Glomerular endothelial cell (primary cell): ENCODE results near the gene CKAP4. TPM values are rescaled to one million over a fixed set of nuclear protein-coding genes. Genes with fewer than 3 reads are reported as not detected.
"Not testable (repeated sequence)": the region's sequence is repeated elsewhere in the genome, so short reads cannot be mapped to it uniquely, and the experiment has no call there.

ENCODE experiments used
- DNase-seq: peaks from one replicate; pipeline ENCODE4 v3.0.0-alpha.2; 2011; ENCODE audit warnings: low read depth, low spot score; ENCODE audit errors: extremely low read depth
- total RNA-seq: library from RNA; depleted of rRNA; stranded (reverse); fragments of >200 nt; gene quantifications from 2 replicates; pipeline ENCODE4 v1.2.3, GENCODE V29; 2015

The CKAP4 gene
- total RNA-seq, result 283 and 321 TPM in 2 replicates

- DNase-seq, result no peak
These were observed at the start of gene CKAP4 for GRCh38 chr12:106247674-106248311. CKAP4 (minus strand) TSS chr12:106248020; CDS start chr12:106247851, 169 bp downstream.

DNA sequence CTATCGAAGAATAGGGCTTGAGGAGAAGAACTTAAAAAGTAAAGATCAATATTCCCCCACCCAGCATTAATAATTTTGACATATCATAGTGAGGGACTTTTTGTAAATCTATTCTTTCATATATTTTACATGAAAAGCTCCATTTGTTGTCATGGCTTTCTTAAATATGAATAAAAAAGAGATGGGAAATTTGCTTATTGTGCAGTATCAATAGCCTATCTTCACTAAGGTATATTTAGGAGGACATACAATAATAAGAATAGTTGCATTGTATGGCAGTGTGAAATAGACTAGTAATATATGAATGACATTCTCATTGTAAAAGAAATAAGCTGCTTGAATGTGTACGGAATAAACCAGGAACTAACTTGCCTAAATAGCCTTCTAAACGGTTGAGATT lies 49.3 kb upstream of the CKAP4 start:
- no peak for DNase-seq

GRCh38 chr12:106296179-106296877 lies 48.5 kb upstream of the CKAP4 start:
- no peak for DNase-seq

GRCh38 chr12:106292339-106292738 lies 44.5 kb upstream of the CKAP4 start:
- no peak for DNase-seq

- DNase-seq, result no peak
These were observed 43.5 kb upstream of the CKAP4 start for GRCh38 chr12:106291342-106291741.

DNA sequence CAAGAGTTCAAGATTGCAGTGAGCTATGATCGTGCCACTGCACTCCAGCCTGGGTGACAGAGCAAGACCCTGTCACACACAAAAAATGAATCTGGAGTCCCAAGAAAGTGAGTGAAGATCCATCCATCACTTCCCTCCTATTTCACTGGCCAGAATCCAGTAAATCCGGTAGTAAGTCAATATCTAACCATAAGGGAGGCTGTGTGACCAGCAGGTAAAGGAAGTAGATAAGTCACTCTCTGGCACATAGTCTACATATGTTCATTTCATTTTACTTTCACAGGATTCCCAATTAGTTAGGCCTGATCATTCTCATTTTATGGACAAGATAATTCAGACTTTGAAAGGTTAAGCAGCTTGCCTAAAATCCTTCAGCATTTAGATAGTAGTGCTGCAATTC lies 42.8 kb upstream of the CKAP4 start:
- DNase-seq, result no peak

- DNase-seq, result no peak
These were observed 41.4 kb upstream of the CKAP4 start for GRCh38 chr12:106289196-106289681.

GRCh38 chr12:106288494-106289195 lies 40.8 kb upstream of the CKAP4 start:
- no peak for DNase-seq

DNA sequence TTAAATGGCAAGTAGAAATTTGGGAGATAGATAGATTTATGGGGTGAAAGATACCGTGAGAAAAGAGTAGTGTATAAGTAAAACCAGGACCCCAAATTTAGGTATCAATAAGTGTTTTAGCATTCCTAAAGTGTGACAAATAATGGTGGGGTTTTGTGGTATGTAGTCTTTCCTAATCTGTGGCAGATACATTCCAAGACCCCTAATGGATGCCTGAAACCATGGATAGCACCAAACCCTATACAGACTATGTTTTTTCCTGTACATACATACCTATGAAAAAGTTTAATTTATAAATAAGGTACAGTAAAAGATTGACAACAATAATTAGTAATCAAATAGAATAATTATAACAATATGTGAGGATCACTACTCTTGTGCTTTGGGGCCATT lies 40.3 kb upstream of the CKAP4 start:
- no peak for DNase-seq

DNA sequence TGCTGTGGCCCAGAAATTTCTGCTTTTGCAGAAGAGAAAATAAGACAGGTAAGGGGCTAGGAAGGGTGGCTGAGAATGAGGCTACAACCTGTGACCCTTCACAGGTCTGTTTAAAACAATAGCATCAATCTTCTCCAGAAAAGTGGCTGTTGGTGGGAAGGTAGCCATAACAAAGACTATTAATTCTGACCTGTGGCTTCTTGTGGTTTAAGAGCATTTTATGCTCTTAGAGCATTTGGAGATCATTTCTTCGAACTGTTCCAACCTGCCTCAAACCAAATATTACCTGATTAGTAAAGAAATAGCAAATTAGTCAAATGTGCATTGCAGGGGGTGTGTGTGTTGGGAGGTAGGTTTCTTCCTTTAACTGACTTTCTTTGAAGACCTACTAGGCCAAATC lies 39.5 kb upstream of the CKAP4 start:
- no peak for DNase-seq

GRCh38 chr12:106286576-106287162 lies 38.8 kb upstream of the CKAP4 start:
- not testable (repeated sequence) for DNase-seq

DNA sequence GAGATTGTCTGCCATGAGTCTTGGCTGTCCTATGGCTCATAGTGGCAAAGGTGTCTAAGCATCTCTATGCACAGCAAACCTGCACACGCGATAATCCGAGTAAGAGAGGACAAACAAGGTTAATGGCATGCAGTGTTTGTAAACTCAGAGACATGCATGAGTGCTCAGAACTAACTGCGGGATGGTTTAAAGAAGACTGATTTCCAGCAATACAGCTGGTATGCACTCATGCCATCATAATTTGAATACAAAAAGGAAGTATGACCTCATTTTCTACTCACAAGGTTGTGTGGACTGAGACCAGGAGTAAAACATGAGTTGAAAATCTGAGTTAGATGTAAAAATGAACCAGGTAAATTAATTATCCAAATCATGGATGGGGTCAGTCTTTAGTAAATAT lies 38.2 kb upstream of the CKAP4 start:
- no peak for DNase-seq

DNA sequence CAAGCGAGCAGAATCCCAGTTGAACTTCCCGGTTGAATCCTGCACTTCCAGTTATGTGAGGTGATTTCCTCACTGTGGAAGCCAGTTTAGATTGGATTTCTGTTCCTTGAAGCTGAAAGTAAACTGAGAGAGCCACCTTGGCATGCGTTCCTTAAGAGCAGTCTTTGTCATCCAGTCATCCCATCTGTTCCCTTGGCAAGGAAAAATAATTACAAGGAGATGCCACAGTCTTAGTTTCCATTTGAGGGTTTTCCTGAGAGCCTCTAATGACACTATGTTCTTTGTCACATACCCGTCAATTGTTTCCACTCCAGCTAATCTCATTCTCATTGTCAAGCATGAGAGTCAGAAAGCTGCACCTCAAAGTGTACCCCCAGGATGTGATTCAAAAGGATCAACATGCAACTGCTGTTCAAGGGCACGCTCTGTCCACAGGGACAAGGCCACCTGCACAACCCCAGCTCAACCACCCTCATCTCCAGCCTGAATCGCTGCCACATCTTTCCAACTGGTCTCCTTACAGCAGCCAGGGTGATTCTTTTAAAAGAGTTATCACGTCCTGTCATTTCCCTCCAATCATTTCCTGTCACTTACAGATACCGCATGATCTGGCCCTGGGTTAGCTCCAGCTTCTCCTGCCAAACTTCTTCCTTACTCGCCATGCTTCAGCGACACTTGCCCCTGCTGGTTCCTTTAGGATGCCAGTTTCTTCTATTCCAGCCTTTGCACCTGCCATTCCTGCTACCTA lies 36.7 kb upstream of the CKAP4 start:
- DNase-seq, result no peak

DNA sequence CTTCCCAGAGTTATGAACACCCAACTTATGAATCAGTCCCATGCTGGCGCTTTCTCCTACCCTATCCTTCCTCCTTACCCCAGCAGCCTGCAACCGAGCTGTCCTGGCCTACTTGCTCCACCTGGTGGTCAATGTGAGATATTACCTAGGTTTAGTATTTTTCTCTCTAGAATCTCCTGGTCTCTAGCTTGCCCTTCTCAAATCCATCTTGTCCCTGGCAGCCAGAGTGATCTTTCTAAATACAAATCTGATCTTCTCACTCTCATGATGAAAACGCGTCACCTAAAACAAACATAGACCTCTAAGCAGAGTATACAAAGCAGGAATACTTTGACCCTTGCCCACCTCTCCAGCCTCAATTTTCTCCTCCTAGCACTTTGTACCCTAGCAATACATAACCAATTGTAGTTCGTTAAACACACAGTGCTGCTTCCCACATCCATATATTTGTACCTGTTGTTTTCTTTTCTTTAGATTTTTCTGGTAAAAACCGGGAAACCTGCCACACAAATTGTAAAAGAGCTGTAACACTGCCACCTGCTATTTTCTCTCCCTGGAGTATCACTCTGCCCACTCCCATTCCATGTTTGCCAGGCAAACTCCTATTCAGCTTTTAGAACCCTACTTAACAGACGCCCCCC lies 34.8 kb upstream of the CKAP4 start:
- no peak for DNase-seq

DNA sequence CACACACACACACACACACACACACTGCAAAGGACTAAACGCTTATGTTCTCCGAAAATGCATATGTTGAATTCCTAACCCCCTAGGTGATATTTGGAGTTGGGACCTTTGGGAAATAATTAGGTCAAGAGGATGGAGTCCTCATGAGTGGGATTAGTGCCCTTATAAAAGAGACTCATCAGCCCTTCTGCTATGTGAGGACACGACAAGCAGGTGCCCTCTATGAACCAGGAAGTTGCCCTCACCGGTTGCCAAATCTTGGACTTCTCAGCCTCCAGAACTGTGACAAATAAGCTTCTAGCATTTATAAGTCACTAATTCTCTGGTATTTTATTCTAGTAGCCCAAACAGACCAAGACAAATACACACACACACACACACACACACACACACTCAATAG lies 34.0 kb upstream of the CKAP4 start:
- DNase-seq, result no peak

GRCh38 chr12:106281056-106281782 lies 33.4 kb upstream of the CKAP4 start:
- no peak for DNase-seq

DNA sequence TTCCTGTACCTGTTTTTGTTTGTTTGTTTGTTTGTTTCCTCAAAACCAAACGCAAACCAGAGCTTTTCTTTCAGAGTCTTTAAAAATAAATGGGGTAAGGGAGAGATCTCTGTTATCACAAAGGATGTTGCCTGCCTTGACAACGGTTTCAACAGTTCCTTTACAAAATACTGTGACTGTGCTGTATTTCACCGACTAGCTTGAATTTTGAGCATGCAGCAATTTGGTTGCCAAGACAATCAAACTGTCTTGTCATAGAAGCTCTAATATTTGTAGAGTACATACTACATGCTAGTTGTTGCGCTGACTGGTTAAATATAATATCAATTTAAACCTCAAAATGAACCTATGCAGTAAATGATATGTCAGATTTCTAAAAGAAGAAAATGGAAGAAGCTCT lies 32.3 kb upstream of the CKAP4 start:
- DNase-seq, result no peak

- DNase-seq, result no peak
These were observed 28.4 kb upstream of the CKAP4 start for GRCh38 chr12:106276032-106276740.

DNA sequence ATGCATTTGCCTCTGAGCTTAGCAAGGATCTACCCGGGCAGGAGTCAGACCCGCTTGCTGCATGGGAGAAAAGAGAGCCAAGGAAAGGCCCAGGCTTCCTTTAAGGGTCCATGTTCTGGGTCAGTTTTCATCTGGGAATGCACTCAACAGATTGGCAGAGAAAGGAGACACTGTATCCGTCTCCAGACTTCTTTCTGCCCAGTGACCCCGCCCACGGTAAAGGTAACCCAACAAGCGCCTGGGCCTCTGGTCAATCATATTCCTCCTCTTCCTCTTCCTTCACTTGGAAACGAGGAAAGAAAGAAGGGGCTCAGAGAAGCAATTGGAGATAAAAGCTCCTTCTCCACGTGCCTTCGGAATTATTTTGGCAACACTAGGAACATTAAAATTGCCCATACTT lies 27.6 kb upstream of the CKAP4 start:
- no peak for DNase-seq
